ENCODE results near the gene GRK5. TPM values are rescaled to one million over a fixed set of nuclear protein-coding genes. Genes with fewer than 3 reads are reported as not detected.
"Not testable (repeated sequence)": the region's sequence is repeated elsewhere in the genome, so short reads cannot be mapped to it uniquely, and the experiment has no call there.

GRK5 gene
- 38.9 and 41.6 TPM in 2 replicates for total RNA-seq

DNA sequence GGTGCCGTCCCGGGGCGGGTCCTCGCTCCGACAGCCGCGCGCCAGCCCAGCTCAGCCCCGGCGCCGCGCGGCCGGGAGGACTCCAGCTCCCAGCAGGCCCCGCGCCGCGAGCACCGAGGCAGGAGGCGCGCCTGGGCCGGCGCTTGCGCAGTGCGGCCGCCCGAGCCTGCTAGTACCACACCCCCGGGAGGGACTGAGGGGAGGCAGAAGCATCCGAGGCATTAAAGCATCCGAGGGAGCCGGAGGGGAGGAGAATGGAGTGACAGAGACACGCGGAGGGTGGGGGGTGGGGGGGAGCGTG is at the start of gene GRK5:
Gene GRK5 (plus strand): TSS at position 206 of the 301 bp plus-strand sequence. CDS start 347 bp downstream, outside the sequence.
- intact Hi-C loops (cut with micrococcal nuclease), result loop anchor here (1.0 to 10.0 kb wide), 15 partner anchors 29 to 665 kb away; partner anchors contain the start of genes BAG3, CACUL1, EIF3A and MCMBP

DNA sequence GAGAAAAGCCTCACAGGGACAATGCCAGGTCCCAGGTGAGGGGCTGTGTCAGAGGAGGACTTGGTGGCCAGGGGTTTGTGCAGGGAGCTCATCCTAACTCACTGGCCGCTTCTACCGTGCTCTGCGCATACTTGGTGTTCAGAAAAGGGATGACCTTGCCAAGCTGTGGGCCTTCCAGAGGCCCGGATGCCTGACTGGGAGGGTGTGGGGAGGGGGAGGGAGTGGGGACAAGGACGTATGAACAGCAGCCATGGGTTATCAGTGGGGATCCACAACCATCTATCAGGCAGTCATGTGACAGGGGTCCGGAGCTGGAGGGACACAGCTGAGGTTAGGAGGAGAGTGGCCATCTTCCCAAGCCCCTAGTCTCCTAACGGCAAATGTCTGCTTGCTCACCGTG is 48.0 kb upstream of the GRK5 start:
- intact Hi-C loops (cut with micrococcal nuclease), result no loop called here

DNA sequence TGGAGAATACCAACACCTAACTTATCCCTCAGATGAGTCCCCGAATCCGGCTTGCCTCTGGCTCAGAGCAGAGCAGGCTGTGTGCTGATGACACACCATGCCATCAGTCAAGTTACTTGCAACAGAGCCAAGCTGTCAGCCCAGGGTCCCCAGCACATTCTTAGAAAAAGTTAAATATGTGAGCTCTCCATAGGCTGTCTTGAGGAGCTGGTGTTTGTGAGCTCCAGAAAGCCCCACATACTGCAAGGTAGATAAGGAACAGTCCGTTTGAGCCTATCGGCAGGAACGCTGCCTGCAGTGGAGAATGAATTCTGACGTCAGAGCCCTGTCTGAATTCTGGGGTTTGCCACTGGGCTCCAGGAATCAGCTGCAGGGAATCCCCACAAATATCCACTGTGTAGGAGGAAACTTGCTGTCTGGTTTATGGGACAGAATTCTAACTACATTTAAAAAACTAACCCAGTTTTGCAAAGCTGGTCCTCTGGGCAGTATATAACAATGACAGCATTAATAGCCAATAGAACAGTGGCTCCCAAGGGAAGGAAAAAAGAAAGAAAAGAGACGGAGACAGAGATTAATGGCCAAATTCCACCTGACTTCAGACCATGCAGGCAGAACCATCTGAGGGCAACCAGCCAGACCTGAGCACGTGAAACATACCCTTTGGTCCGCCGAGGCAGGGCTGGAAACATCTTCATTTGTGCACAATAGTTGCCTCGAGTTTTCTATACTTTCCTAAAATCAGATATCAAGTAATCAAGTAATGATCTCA is 45.5 kb upstream of the GRK5 start:
- intact Hi-C loops (cut with micrococcal nuclease), result no loop called here

DNA sequence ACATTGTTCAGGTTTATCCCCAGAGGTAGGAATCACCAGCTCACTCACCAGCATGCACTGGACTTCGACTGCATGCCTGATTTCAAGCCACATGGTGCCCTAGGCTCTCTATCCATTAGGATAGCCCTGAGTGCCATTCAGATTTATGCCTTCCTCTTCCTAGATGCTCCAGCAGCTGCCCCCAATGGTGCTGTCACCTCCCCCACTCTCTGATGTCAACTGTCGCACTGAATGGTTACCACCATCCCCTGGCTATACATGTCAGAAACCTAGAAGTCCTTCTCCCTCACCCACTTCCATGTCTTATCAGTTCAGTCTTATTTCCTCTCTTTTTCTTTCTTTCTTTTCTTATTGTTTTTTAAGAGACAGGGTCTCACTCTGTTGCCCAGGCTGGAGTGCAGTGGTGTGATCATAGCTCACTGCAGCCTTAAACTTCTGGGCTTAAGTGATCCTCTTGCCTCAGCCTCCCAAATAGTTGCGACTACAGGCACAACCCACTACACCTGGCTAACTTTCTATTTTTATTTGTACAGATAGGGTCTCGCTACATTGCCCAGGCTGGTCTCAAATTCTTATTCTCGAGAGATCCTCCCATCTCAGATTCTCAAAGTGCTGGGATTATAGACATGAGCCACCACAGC is 44.8 kb upstream of the GRK5 start:
- intact Hi-C loops (cut with micrococcal nuclease), result no loop called here

DNA sequence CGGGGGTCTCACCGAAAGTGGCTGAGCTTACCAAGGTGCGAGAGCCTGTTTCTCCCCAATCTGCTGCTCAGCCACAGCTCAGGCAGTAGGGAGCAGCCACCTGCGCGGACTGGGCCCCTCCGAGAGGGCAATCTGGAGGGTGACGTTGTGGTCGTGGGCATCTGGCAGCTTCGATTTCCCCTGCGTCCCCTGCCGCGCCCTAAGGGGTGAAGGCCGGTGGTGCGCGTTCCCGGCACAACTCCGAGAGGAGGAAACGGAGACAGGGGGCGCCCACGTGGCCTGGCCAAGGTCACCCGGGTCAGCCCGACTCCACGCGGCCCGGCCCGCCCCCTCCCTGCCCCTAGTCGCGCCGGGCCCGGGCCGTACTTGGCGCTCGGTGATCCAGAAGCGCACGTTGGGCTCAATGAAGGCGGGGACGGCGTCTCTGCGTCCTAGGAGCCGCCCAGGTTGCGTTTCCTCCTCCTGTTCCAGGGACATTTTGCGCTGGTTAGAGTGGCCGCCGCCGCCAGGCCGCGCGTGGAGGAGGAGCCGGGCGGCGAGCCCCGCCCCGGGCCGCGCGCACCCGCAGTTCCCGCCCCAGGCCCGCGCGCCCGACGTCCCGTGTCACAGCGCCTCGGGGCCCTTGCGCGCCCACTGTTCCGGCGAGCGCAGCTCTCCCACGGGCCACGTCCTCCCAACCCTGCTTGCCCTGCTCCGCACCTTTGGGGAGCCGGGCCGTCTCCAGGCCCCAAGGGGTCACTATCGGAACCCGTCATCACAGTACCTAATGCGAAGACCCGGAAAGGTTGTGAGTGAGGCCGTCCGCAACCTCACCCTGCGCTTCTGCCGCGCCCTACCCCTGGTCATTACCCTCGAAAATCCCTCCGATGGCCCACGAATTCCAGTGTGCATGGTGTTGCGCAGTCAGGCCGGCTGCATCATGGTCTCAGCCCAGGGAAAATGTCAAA is 41.9 kb upstream of the GRK5 start, which contains the start of gene SFXN4:
Gene SFXN4 (minus strand): TSS at position 544 of the 947 bp plus-strand sequence. CDS start 67 bp downstream, at position 477.
- intact Hi-C loops (cut with micrococcal nuclease), result loop anchor here (1.0 to 2.0 kb wide), 6 partner anchors 13 to 135 kb away; partner anchors contain the start of genes DENND10, EIF3A, GRK5 and PRDX3

DNA sequence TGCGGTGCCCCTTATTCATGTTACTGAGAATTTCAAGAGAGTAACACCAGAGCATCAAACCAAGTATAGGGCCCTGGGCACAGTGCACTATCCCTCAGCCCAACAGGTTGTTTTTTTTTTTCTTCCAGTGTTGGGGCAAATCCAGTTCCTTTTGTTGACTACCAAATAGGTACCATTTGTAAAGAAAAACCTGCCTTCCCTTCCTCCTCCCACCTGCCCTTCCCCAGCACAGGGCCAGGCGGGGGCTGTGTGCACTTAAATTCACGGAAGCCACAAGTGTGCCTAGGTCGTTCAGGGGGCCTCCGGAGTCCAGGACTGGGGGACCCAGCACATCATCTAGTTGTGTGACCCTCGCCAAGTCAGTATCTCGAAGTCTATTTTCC is 41.3 kb upstream of the GRK5 start:
- intact Hi-C loops (cut with micrococcal nuclease), result no loop called here

DNA sequence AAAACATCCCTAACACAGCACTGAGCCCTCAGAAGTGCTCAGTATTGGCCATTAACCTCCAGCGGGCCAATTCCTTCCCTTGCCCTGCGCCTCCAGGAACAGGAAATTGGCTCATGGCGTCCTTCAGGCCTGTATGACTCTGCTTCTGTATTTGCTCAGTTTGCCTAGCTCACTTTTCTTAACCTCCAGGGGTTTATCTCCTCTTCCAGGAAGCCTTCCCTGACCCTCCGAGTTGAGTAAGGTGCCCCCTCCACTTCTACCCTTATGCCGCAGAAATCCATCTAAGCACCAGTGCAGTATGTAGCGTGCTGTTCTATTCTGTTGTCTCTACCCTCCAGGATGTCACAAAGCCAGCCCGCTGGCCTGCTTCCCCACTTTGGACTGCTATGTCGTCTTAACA is 40.8 kb upstream of the GRK5 start:
- intact Hi-C loops (cut with micrococcal nuclease), result no loop called here

DNA sequence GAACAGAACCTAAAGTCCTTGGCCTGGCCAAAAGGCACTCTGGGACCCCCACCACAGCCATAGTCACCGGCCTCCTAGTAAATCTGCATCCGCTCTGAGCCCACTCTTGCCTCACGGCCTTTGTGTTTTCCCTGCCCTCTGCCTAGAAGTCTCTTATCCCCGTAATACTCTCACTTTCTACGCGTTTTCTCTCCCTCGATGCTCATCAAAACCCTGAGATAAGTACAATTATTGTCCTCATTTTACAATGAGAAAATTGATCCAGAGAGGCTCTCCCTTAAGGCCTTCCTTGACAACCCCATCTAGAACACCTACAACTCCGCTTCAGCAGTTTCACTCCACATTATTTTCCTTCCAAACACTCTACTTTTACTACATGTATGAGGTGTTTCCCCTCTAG is 40.3 kb upstream of the GRK5 start:
- intact Hi-C loops (cut with micrococcal nuclease), result no loop called here

DNA sequence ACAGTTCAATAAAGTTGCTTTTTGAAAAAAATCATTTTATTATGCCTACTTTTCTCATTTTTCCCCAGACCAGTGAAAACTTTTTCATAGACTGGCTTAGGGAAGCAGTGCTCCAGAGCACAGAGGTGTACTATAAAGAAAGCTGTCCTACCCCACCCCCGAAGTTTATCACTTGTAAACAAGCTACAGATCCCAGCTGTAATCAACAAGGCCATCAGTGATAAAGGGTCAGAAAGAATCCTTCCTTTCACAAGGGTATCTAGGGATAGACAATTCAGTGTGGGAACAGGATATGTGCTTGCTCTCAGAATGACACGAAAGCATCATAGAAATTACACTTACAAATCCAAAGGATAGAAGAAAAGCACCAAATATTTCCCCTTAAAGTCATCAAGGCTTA is 33.3 kb upstream of the GRK5 start:
- intact Hi-C loops (cut with micrococcal nuclease), result loop anchor here (10.0 kb wide), 1 partner anchor 481 kb away; the partner anchor contains the start of gene BAG3

DNA sequence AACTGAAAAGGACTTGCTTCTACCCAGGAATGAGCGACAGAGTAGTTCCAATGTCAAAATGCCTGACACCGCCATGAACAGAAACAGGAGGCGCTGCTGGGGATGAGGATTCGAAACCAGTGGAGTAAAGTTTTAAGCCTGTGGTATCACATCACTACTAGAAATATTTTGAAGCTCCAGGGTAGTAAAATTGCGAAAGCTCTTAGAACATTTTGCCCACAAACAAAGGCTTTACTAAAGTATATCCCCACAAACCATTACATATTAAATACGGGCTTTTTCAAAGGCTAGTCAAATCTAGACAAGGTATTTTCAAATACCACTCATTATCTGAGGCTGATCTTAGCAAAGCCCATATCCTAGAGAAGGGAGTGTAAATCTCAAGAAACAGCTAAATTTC is 31.2 kb upstream of the GRK5 start:
- intact Hi-C loops (cut with micrococcal nuclease), result loop anchor here (5.0 to 10.0 kb wide), 2 partner anchors 479 to 696 kb away; partner anchors contain the start of genes BAG3 and MCMBP

DNA sequence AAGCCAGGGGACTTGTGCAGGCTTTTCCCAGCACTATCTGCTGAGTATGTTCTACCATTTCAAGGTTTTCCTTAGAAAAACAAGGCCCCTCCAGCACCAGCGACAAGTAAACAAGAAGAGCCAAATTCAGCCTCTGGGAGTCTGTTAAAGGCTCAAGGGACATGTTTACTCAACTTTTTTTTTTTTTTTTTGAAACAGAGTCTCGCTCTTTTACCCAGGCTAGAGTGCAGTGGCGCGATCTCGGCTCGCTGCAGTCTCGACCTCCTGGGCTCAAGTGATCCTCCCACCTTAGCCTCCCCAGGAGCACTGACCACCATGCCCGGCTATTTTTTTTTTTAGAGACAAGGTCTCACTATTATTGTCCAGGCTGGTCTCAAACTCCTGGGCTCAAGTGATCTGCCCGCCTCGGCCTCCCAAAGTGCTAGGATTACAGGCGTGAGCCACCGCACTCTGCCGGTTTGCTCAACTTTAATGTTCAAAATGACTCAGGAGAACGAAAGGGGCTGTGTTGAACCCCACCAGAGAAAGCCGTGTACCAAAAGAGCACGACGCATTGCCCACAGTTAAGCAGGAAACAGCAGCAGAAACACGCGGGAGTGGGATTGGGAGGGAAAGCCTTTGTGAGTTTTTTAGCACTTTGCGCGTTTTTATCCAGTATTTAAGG is 29.5 kb upstream of the GRK5 start:
- intact Hi-C loops (cut with micrococcal nuclease), result loop anchor here (1.0 to 10.0 kb wide), 10 partner anchors 13 to 694 kb away; partner anchors contain the start of genes BAG3, DENND10, EIF3A and GRK5

DNA sequence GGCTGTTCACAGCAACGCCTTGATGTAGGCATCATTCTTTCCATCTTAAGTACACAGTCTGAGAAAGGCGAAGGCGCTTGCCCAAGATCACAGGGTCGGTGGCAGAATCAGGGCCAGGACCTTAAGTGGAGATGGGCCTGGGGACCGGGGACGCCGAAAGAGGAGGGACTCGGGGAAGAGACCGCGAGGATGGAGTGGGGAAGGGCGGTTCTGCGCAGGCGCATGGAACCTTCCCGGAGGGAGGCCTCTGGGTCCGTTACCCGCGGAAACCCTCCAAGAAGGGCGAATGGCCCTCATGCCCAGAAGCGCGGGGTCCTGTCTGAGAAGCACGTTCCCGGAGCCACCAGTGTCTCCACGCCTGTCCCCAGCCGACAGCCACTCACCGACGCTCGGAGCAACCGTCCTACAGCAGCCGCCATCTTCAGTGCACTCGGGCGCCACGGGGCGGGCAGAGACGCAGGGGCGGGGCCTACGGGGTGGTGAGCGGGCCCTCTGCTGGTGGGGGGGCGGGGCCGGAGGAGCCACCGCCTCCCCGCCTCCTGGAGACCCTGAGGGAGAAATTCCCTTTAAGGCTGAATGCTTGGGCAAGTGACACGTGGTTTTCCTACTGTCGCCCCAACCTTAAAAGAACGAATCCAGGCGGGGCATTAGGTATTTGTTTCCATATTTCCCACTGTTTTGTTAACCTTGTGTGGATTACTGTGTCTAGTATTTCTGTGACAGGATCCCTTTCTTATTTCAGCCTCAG is 28.8 kb upstream of the GRK5 start, which contains the start of gene PRDX3:
Gene PRDX3 (minus strand): TSS at position 441 of the 748 bp plus-strand sequence. CDS start 22 bp downstream, at position 419.
- intact Hi-C loops (cut with micrococcal nuclease), result loop anchor here (1.0 to 10.0 kb wide), 11 partner anchors 13 to 694 kb away; partner anchors contain the start of genes BAG3, DENND10, EIF3A and GRK5

DNA sequence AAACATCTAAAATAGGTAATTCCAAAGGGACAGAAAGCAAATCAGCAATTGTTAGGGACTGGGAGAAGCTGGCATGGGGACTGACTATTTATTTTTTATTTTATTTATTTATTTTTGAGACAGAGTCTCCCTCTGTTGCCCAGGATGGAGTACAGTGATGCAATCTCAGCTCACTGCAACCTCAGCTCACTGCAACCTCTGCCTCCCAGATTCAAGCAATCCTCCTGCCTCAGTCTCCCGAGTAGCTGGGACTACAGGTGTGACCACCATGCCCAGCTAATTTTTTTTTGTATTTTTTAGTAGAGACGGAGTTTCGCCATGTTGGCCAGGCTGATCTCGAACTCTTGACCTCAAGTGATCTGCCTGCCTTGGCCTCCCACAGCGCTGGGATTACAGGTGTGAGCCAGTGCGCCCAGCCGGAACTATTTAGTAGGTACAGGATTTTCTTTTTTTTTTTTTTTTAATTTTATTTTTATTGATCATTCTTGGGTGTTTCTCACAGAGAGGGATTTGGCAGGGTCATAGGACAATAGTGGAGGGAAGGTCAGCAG is 26.4 kb upstream of the GRK5 start:
- intact Hi-C loops (cut with micrococcal nuclease), result not testable (repeated sequence)

DNA sequence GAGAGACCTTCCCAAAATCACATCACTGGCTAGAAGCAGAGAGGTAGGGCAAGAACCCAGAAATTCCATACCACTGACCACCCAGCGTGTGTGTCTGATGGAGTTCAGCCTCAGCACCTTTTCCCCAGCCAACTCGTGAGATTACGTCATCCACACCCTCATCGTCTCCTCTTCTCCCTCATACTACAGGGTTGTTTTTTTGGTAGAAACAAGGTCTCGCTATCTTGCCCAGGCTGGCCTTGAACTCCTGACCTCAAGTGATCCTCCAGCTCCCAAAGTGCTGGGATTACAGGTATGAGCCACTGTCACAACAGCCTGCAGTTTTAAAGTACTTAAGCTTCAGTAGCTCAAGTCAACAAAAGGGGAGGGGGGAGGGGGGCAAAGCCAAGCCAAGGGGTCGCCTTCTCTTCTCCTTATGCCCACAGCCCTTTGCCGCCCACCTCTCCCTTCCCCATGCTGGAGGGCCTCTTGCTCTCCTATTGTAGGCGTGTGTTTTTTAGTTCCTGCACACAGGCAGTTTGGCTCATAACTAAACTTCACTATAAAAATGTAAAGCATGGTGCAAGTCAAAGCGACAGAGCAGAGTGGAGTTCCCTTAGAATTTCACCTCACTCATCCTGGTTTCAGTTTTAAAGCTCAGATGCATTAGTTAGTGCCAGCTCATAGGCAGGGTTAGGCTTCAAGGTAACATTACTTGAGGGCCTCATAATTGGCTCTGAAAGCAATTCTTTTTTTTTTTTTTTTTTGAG is 23.5 kb upstream of the GRK5 start:
- intact Hi-C loops (cut with micrococcal nuclease), result no loop called here

DNA sequence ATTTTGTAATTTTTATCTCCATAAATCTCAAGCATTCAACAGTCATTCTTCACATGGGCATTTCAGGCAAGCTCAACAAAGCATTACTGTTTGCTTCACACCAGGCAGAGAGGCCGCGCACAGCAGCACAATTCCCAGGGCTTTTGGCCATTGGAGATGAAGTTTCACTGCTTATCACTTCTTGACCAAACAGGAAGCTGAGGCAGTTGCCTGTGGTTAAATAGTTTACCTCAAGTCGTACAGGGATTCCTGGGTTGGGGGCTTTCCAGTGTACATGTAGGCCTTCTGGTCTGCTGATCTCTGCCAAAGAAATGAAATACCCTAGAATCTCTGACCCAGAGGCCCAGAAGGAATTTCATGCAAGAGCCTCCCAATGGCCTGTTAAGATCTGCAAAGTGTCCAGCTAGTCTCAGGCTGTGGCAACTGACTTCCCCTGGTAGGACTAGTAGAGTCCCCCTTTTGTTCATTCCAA is 17.5 kb upstream of the GRK5 start:
- intact Hi-C loops (cut with micrococcal nuclease), result no loop called here

DNA sequence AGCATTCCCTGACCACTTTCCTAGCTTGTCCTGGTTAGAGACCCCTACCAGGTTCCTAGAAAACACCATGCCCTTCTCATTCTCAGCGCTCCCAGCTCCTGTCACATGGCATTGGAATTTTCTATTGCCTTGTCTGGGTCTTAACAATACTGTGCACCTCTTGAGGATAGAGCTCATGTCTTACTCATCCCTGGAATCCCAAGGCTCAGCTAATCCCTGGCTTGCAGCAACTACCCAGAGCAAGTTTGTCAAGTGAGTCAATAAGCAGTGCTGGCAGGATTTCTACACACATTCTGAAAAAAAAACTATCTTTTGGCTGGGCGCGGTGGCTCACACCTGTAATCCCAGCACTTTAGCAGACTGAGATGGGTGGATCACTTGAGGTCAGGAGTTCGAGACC is 17.0 kb upstream of the GRK5 start:
- intact Hi-C loops (cut with micrococcal nuclease), result no loop called here

DNA sequence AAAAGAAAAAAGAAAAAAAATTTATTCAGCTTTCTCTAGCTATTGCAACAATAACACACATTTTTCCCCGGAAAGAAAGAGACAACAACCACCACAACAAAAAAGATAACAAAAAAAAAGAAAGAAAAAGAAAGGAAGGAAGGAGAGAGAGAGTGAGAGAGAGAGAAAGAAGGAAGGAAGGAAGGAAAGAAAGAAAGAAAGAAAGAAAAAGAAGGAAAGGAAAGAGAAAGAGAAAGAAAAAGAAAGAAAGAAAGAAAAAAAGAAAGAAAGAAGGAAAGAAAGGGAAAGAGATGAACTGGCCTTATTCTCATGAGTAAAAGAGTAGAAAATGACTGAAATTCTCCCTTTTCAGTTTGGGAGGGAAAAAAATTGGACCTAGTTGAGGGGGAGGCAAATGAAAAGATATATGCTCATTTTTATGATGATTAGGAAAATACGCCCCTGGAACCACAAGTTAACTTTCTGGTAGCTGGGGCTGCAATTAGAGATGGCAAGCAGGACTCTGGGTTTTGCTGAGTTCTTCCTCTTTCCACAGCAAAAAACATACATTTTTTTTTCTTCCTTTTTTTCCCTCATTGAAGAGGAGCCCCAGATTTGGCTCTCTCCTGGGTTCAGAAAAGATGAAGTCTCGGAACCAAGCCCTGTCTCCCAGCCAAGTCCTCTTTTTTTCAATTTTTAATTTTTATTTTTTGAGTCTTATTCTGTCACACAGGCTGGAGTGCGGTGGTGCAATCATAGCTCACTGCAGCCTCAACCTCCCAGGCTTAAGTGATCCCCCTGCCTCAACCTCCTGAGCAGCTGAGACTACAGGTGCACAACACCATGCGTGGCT is 16.2 kb upstream of the GRK5 start:
- intact Hi-C loops (cut with micrococcal nuclease), result no loop called here

DNA sequence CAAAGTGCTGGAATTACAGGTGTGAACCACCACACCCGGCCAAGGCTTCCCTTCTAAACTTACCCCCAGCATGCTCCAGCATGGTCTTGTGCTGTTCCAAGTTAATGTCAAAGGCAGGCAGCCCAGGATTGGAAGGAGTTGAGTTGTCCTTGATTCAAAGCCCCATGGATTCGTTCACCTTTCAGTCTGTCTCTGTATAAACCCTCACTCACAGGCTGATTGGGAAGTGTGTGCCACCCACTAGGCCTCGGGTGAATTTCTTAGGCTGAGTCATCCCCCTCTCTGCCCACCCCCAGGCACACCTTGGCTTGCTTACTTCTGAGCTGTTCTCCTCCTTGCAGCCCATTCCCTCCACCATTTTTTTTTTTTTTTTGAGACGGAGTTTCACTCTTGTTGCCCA is 15.5 kb upstream of the GRK5 start:
- intact Hi-C loops (cut with micrococcal nuclease), result no loop called here
